ENCODE data around the gene ATG5.

DNA sequence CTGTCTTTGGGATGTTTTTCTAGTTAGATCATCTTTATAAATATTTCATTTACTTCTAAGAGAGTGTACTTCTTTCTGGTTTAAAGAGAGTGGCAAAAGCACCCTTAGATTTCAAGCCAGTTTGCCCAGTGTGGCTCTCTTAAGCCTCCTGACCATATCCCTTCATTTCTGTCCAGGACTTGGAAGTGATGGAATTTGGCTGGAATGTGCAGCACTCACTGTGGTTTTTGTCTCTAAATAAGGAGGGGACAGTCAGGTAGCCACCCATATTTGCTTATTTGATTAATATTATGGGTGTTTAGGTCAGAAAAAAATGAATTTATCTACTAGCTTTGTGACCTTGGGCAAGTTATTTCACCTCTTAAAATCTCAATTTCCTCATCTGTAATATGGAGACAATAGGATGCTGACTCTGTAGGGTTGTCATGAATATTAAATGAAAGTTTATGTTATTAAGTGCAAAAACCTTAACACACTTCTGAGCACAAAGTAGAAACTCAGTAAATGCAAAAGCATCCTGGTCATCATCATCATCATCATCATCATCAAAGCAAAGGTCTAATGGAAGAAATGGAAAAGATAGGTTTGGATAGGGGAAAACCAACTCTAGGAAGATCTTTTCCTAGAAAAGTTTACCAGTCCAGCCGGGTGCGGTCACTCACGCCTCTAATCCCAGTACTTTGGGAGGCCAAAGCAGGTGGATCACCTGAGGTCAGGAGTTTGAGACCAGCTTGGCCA, 38.0 kb upstream of the ATG5 start:
- TF ChIP-seq EP300 (IDR thresholded peaks at IDR 0.05) (no peak), POLR2AphosphoS5 (IDR thresholded peaks at IDR 0.05) (no peak), POLR2A (IDR thresholded peaks at IDR 0.05; ENCODE audit: low read depth) (no peak)
- TF ChIP-seq, protein P1, sequence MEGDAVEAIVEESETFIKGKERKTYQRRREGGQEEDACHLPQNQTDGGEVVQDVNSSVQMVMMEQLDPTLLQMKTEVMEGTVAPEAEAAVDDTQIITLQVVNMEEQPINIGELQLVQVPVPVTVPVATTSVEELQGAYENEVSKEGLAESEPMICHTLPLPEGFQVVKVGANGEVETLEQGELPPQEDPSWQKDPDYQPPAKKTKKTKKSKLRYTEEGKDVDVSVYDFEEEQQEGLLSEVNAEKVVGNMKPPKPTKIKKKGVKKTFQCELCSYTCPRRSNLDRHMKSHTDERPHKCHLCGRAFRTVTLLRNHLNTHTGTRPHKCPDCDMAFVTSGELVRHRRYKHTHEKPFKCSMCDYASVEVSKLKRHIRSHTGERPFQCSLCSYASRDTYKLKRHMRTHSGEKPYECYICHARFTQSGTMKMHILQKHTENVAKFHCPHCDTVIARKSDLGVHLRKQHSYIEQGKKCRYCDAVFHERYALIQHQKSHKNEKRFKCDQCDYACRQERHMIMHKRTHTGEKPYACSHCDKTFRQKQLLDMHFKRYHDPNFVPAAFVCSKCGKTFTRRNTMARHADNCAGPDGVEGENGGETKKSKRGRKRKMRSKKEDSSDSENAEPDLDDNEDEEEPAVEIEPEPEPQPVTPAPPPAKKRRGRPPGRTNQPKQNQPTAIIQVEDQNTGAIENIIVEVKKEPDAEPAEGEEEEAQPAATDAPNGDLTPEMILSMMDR (IDR thresholded peaks at IDR 0.05): no peak
